HG03521 (cell line): Measurements from ENCODE around the gene MEMO1.
"Not testable (repeated sequence)": the region's sequence is repeated elsewhere in the genome, so short reads cannot be mapped to it uniquely, and the experiment has no call there.

Experiments used
- ATAC-seq: cut with Tn5 transposase; IDR thresholded peaks from one replicate; pipeline ENCODE4 v1.9.1; 2021; ENCODE audit warnings: mild to moderate bottlenecking, moderate library complexity; ENCODE audit not compliant: unreplicated experiment

The MEMO1 gene

GRCh38 chr2:31958140-31958717, 52.6 kb downstream of the MEMO1 start:
- ATAC-seq, result no peak

GRCh38 chr2:31957354-31958139, 53.3 kb downstream of the MEMO1 start:
- ATAC-seq, result peak; percentile 14

GRCh38 chr2:31956934-31957333, 53.9 kb downstream of the MEMO1 start:
- peak; percentile 65 for ATAC-seq

- ATAC-seq, result no peak
Observed at GRCh38 chr2:31956312-31956711, 54.5 kb downstream of the MEMO1 start.

GRCh38 chr2:31953095-31953494, 57.7 kb downstream of the MEMO1 start:
- ATAC-seq, result not testable (repeated sequence)

- no peak for ATAC-seq
Observed at GRCh38 chr2:31950946-31951562, 59.8 kb downstream of the MEMO1 start.

GRCh38 chr2:31947871-31948270, 62.9 kb downstream of the MEMO1 start:
- ATAC-seq, result no peak

- no peak for ATAC-seq
Observed at GRCh38 chr2:31946838-31947237, 64.0 kb downstream of the MEMO1 start.

- no peak for ATAC-seq
Observed at GRCh38 chr2:31945572-31945935, 65.3 kb downstream of the MEMO1 start.

GRCh38 chr2:31944828-31945571, 65.8 kb downstream of the MEMO1 start:
- ATAC-seq, result no peak

- ATAC-seq, result no peak
Observed at GRCh38 chr2:31943636-31944225, 67.1 kb downstream of the MEMO1 start.

GRCh38 chr2:31940920-31941319, 69.9 kb downstream of the MEMO1 start:
- ATAC-seq, result no peak

GRCh38 chr2:31937741-31938140, 73.1 kb downstream of the MEMO1 start:
- ATAC-seq, result no peak

GRCh38 chr2:31935370-31935769, 75.4 kb downstream of the MEMO1 start:
- no peak for ATAC-seq

- ATAC-seq, result no peak
Observed at GRCh38 chr2:31933066-31933465, 77.7 kb downstream of the MEMO1 start.

- ATAC-seq, result no peak
Observed at GRCh38 chr2:31932589-31932988, 78.2 kb downstream of the MEMO1 start.

GRCh38 chr2:31931916-31932315, 78.9 kb downstream of the MEMO1 start:
- no peak for ATAC-seq

GRCh38 chr2:31925517-31925916, 85.3 kb downstream of the MEMO1 start:
- ATAC-seq, result no peak

GRCh38 chr2:31923662-31924061, 87.1 kb downstream of the MEMO1 start:
- ATAC-seq, result no peak

GRCh38 chr2:31922542-31923408, 88.0 kb downstream of the MEMO1 start:
- ATAC-seq, result no peak
